Mesenteric fat pad (tissue), 1 donor: ENCODE measurements around the gene FAM124A. TPM values are rescaled to one million over a fixed set of nuclear protein-coding genes. Genes with fewer than 3 reads are reported as not detected.

Experiments
- DNase-seq: peaks from one replicate; pipeline ENCODE4 v3.0.0-alpha.2; 2020; ENCODE audit warnings: low spot score
- long read RNA-seq: library from polyadenylated mRNA; unstranded; transcript quantifications from one replicate; pipeline ENCODE4 v2.0.0, GENCODE V29; 2020
- total RNA-seq: library from RNA; stranded (reverse); fragmentation: NEBNext Ultra II Directional; extraction: Animal tissue kit (Norgen Biotek cat#: 25700); gene quantifications from one replicate; pipeline ENCODE4 v1.2.1, GENCODE V29; 2021
- donor health status: DM: yes; HTN: yes; CAD: no.

FAM124A gene
- 11.5 TPM for total RNA-seq
- long read RNA-seq, partial matches to known transcripts = 2 of 14 reads
- long read RNA-seq, other reads (novel, unspliced or antisense) = 12 of 14 reads

GRCh38 chr13:51222037-51222685 is at the start of gene FAM124A:
Gene FAM124A, plus strand, starts transcription at chr13:51222398. Its CDS starts 104 bp downstream, at chr13:51222502.
- DNase-seq = no peak

DNA sequence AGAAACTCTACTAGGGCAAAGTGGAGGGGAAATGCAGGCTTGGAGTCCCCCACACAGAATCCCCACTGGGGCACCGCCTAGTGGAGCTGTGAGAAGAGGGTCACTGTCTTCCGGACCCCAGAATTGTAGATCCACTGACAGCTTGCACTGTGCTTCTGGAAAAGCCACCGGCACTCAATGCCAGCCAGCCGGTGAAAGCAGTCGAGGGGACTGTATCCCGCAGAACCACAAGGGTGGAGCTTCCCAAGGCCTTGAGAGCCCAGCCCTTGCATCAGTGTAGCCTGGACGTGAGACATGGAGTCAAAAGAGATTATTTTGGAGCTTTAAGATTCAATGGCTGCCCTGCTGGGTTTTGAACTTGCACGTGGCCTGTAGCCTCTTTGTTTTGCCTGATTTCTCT is 47.2 kb upstream of the FAM124A start:
- no peak for DNase-seq

DNA sequence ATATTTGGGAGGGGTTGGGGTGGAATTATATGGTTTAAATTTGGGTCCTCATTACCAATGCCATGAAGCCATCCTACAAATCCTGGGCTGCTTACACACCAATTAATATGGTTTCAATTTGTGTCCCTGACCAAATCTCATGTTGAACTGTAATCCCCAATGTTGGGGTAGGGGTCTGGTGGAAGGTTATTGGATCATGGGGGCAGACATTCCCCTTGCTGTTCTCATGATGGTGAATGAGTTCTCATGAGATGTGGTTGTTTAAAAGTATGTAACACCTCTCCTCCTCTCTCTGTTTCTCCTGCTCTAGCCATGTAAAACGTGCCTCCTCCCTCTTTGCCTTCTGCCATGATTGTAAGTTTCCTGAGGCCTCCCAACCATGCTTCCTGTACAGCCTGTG is 46.6 kb upstream of the FAM124A start:
- no peak for DNase-seq

DNA sequence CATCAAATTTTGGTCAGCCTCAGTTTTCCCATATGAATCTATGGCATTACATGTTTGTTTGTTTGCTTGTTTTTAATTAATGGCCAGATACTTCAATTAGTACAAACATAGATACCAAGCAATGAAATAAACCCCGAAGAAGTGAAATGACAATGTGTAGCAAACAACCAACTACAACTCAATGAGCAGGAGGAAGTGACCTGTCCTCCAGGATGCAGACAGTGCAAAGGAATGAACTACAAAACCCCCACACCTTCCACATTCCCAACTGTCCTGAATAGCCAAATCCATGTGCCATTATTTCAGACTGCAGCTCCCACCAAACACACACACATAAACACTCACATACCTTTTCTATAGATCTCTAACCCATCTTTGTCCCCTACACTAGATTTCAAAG is 45.0 kb upstream of the FAM124A start:
- DNase-seq = no peak

DNA sequence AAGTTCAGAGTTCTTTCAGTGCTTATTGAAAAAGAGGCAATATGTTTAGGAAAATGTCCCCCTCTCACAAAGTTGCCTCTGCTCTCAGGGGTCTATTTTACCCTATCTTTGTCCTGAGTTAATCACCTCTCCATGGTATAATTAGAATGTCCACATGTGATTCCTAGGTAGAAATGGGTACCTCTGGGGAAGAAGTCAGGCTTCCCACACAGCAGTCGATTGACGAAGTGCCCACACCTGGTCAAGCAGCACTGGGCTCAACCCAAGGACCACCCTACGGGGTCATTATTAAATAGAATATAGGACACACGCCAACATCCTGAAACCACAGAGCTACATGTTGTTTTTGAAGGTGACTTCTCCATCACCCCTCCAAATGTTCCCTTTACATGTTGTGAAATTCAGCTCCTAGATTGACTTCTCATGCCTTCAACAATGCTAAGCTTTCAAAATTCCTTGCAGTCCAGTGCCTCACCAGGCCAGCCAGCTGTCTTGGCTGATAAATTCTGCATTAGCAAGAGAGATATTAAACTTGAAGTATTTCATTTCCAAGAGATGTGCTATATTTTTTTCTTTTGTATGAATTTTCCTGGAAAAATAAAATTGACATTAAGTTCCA is 43.6 kb upstream of the FAM124A start:
- DNase-seq = no peak

GRCh38 chr13:51179432-51179971 is 42.7 kb upstream of the FAM124A start:
- no peak for DNase-seq

GRCh38 chr13:51180853-51181511 is 41.2 kb upstream of the FAM124A start:
- DNase-seq = no peak

GRCh38 chr13:51181786-51182383 is 40.3 kb upstream of the FAM124A start:
- DNase-seq = no peak

- no peak for DNase-seq
Measured at GRCh38 chr13:51191743-51192142, 30.5 kb upstream of the FAM124A start.

- DNase-seq = no peak
Measured at GRCh38 chr13:51192348-51192747, 29.9 kb upstream of the FAM124A start.

DNA sequence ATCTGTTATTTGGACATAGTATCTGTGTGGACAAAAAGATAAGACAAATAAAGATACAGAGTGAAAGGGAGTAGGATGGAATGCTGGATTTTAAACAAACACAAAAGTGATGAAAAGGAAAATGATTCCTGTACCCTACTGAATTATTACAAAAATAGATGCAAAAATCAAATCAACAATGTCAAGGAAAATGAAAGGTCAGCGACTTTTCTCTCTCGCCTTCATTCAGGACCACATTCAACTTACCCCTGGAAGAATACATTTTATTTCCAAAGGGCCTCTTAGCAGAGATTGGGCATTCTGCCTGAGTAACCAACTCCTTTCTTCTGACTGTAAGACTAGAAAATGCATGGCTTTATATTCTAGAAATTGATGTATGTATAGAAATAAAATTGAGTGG is 28.8 kb upstream of the FAM124A start:
- DNase-seq = no peak

- DNase-seq = no peak
Measured at GRCh38 chr13:51194942-51195341, 27.3 kb upstream of the FAM124A start.

- DNase-seq = no peak
Measured at GRCh38 chr13:51201886-51202285, 20.3 kb upstream of the FAM124A start.

DNA sequence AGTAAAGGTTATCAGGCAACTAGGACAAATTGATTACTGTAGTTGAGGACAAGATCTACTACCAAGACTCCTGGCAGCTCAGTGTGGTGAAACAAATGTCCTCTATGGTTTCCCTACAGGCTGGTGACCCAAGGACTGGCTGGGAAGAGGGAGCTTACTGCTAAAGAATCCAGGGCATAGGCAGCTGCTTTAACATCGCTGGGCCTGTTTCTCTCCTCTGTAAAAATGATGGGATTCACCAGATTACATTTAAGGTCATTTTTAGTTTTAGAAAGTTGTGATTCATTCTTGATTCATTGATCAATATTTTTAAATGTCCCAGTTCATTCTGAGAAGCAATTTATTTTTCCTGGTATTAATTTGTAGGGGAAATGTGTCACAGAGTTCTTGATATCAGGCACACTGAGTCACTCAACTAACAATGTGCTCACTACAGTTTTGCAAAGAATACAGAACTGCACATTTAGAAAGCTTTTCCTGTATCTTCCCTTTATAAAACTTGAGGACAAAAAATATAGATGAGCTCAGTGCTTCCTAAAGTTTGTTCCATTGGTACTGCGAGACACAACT is 19.6 kb upstream of the FAM124A start:
- no peak for DNase-seq

DNA sequence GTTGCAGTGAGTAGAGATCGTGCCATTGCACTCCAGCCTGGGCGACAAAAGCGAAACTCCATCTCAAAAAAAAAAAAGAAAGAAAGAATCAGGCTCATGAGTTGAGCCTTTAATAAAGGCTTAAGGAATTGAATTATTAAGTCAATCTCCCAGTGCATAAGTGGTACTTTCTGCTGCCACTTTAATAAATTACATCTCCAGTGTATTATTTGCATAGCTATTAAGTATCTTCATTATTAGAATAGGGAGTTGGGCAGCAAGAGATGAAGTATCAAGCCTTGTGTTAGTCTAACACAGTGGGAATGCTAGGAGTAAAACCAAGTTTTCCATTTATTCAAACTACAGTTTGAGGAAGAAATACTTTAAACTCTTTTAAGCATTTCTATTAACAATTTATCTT is 15.6 kb upstream of the FAM124A start:
- no peak for DNase-seq

DNA sequence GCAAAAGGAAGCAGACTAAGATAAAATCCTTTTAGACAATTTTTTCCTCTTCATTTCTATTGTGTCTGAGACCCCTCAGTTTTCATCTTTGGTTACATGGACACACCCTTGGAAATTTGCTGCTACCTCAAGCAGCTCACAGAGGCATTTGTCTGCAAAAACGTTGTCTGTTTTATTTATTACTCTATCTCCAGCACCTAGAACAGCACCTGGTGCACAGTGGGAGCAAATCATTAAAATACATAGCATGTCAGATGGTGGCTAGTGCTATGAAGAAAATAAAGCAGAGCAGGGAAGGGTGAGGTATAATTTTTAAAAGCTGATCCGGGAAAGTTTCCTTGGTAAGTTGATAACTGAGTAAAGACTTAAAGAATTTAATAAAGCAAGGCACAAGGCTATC is 14.3 kb upstream of the FAM124A start:
- DNase-seq = no peak

- DNase-seq = no peak
Measured at GRCh38 chr13:51208716-51209115, 13.5 kb upstream of the FAM124A start.

DNA sequence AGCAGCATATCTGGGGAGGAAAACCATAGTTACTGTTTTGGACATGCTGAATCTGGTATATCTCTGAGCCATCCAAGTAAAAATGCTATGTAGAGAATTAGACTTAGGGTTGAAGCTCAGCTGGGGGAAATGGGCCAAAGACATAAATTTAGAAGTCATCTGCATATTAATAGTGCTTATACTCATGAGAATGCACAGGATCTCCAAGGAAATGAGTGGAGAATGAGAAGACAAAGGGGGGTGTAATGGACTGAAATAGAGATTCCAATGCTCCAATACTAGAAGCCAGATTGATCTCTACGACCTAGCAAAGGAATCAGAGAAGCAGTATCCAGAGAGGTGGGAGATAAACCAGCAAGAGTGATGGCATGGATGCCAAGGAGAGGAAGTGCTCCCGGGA is 10.3 kb upstream of the FAM124A start:
- no peak for DNase-seq

DNA sequence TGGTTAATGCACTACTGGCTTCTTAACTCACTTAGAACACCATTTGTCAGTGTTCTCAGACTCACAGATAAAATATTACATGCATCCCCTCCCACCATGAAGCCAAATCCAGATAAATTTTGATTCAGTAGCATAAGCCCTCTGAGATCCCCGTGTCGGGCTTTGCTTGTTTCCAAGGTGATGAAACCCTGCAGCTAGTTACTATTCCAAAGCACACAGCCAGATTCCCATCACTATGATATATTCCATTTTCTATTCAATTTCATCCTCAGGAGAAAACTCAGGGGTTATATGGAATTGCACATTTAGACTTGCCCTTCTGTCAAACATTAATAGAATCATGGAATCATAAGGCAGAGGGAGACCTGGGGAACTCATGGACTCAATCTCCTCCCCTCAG is 9.4 kb upstream of the FAM124A start:
- no peak for DNase-seq

- DNase-seq = no peak
Measured at GRCh38 chr13:51213173-51213728, 8.9 kb upstream of the FAM124A start.

GRCh38 chr13:51218626-51219025 is 3.6 kb upstream of the FAM124A start:
- no peak for DNase-seq
